ENCODE measurements around the gene UQCRC2. TPM values are rescaled to one million over a fixed set of nuclear protein-coding genes. Genes with fewer than 3 reads are reported as not detected.

Gene UQCRC2
- total RNA-seq, 1 experiment from 2014 or later, result 249 TPM

GRCh38 chr16:22018559-22018958 lies 65.4 kb downstream of the UQCRC2 start:
- no peaks in the 10 kb centered on the region for H4K20me1 ChIP-seq (ENCODE audit: insufficient read depth)
- H3K27ac ChIP-seq (ENCODE audit: low read depth, low read length), result no peak overlapping the region
- H3K9ac ChIP-seq (ENCODE audit: low read length), result no peak overlapping the region
- no TSS peak for BruUV-seq (replicated peaks)
- no peak for ATAC-seq
- TF ChIP-seq SP1 (IDR thresholded peaks at IDR 0.05; ENCODE audit: low read depth) (no peak), ZBTB33 (IDR thresholded peaks at IDR 0.05; ENCODE audit: extremely low read depth, insufficient replicate concordance, low read length) (no peak), REST (IDR thresholded peaks at IDR 0.05; ENCODE audit: low read depth) (no peak), POLR2AphosphoS5 (IDR thresholded peaks at IDR 0.05; ENCODE audit: low read depth, low read length) (no peak), CEBPB (IDR thresholded peaks at IDR 0.05; ENCODE audit: low read depth) (no peak), ATF3 (IDR thresholded peaks at IDR 0.05) (no peak), SIN3A (IDR thresholded peaks at IDR 0.05; ENCODE audit: low read depth) (no peak), JUND (IDR thresholded peaks at IDR 0.05) (no peak), YY1 (IDR thresholded peaks at IDR 0.05; ENCODE audit: extremely low read depth, insufficient replicate concordance, low read depth, low read length) (no peak)
- H3K79me2 ChIP-seq (ENCODE audit: insufficient read depth, low read length), result peaks cover 97% of the 10 kb centered on the region
- DNase-seq (ENCODE audit: low read depth, low spot score), result no peak
- CTCF ChIA-PET, result interaction anchor here (2.8 kb wide), 1 partner anchor 59 kb away, joined by 14 read pairs; no protein-coding TSS in a partner anchor
- RAD21 ChIA-PET (ENCODE audit: low non-redundant PET in 1 of 2, low total read pairs in 2 of 2, uncharacterized antibody in 2 of 2, unreplicated experiment in 2 of 2), result no interaction called here
- peak overlapping the region; percentile 18; the same call in 1 of the 2 replicates for H3K4me2 ChIP-seq (ENCODE audit: low read length)
- H3K36me3 ChIP-seq (ENCODE audit: control insufficient read depth in 1 of 2, insufficient read depth in 2 of 2, low read length in 2 of 2), result no peaks in the 10 kb centered on the region
- H2AFZ ChIP-seq (ENCODE audit: low read depth, low read length, poor library complexity, severe bottlenecking), result no peak overlapping the region
- intact Hi-C loops (cut with micrococcal nuclease), result no loop called here
- POLR2A ChIA-PET, result interaction anchor here (0.6 to 1.1 kb wide), 2 partner anchors 9 to 59 kb away, joined by 3 read pairs; no protein-coding TSS in a partner anchor
- peaks cover 63 to 86% of the 10 kb centered on the region in 2 experiments for H3K4me1 ChIP-seq (ENCODE audit: control insufficient read depth in 1 of 2, insufficient read depth in 2 of 2, low read length in 2 of 2)
- H3K9me2 ChIP-seq (ENCODE audit: insufficient read depth), result no peaks in the 10 kb centered on the region
- H3K9me3 ChIP-seq (ENCODE audit: control insufficient read depth in 1 of 2, insufficient read depth in 1 of 2, low read depth in 1 of 2, low read length in 2 of 2), result no peaks in the 10 kb centered on the region
- no peaks in the 10 kb centered on the region for H3K27me3 ChIP-seq (ENCODE audit: insufficient read depth, low read length)
- no peak overlapping the region for H3K4me3 ChIP-seq (replicated peaks in 1 of 2; ENCODE audit: low read depth in 1 of 2, low read length in 2 of 2)
